Endothelial cell of umbilical vein (primary cell): ENCODE measurements around the gene CCDC85A.

Source experiments
- CTCF ChIP-seq, 2 donors: IDR thresholded peaks; 1 replicate in 1 of 2; 2 replicates in 1 of 2; pipeline ENCODE4 v1.5.1; 2011; ENCODE audit warnings: low read length in 2 of 2, mild to moderate bottlenecking in 2 of 2, moderate library complexity in 2 of 2, control low read depth in 1 of 2, inconsistent platforms in 1 of 2, low read depth in 1 of 2; ENCODE audit not compliant: insufficient read depth in 1 of 2; ENCODE audit errors: extremely low read depth in 1 of 2
- EZH2 ChIP-seq: IDR thresholded peaks from 2 replicates; pipeline ENCODE4 v1.6.1; 2012; ENCODE audit warnings: borderline replicate concordance, low read depth, mild to moderate bottlenecking, moderate library complexity, low read length, inconsistent platforms; ENCODE audit not compliant: severe bottlenecking
- FOS ChIP-seq: IDR thresholded peaks from 2 replicates; pipeline ENCODE4 v1.6.1; 2011; ENCODE audit warnings: mild to moderate bottlenecking, low read length, moderate library complexity, borderline replicate concordance; ENCODE audit not compliant: insufficient read depth
- POLR2A ChIP-seq: IDR thresholded peaks from 2 replicates; pipeline ENCODE4 v1.6.1; 2012; ENCODE audit warnings: low read depth, mild to moderate bottlenecking, control low read depth, low read length
- POLR2AphosphoS5 ChIP-seq: IDR thresholded peaks from 2 replicates; pipeline ENCODE4 v1.6.1; 2012; ENCODE audit warnings: low read depth, mild to moderate bottlenecking, control low read depth, low read length, moderate library complexity; ENCODE audit not compliant: insufficient read depth

DNA sequence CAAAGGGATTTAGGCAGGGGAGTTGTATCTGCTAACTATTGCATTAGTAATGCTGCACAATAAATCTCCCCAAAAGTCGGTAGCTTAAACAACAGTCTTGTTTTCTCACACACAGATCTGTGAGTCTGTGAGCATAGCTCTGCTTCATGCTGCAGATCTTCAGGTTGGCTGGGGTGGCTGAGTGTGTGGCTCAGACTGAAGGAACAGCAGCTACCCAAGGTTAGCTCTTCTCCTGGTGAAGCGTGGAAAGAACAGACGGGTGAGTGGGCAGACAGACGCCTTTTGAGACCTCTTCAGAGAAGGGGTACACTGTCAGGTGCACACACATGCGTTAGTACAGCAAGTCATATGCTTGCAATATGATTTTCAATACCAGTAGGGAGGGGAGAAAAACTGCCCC lies 3.9 kb upstream of the CCDC85A start:
- TF ChIP-seq CTCF (IDR thresholded peaks at IDR 0.05; ENCODE audit: extremely low read depth in 1 of 2, insufficient read depth in 1 of 2, low read depth in 1 of 2, low read length in 2 of 2), result no peak
- no peak for TF ChIP-seq EZH2
- no peak for TF ChIP-seq POLR2A
- no peak for TF ChIP-seq POLR2AphosphoS5
- TF ChIP-seq FOS, result no peak
